ENCODE measurements around the gene PPBP.
"Not testable (repeated sequence)": the region's sequence is repeated elsewhere in the genome, so short reads cannot be mapped to it uniquely, and the experiment has no call there.

PPBP gene

GRCh38 chr4:73984736-73985527 is 3.1 kb downstream of the PPBP start:
- H3K79me2 ChIP-seq (ENCODE audit: insufficient read depth, low read length) = no peaks in the 10 kb centered on the region
- H2AFZ ChIP-seq (ENCODE audit: low read length) = no peak overlapping the region
- H4K20me1 ChIP-seq (ENCODE audit: insufficient read depth, low read length, poor library complexity, severe bottlenecking) = no peaks in the 10 kb centered on the region
- peaks cover 9% of the 10 kb centered on the region for H3K4me1 ChIP-seq (ENCODE audit: insufficient read depth, low read length, poor library complexity, severe bottlenecking)
- no peaks in the 10 kb centered on the region for H3K9me3 ChIP-seq (ENCODE audit: insufficient read depth, low read depth, low read length)
- no peak overlapping the region for H3K4me2 ChIP-seq (ENCODE audit: low read depth, low read length, poor library complexity, severe bottlenecking)
- no peaks in the 10 kb centered on the region for H3K27me3 ChIP-seq (ENCODE audit: insufficient read depth, low read length, poor library complexity, severe bottlenecking)
- no peaks in the 10 kb centered on the region for H3K36me3 ChIP-seq (ENCODE audit: insufficient read depth, low read length)
- no peaks in the 10 kb centered on the region for H3K9me2 ChIP-seq (replicated peaks; ENCODE audit: low read depth, low read length)
- H3F3A ChIP-seq (ENCODE audit: low read depth) = no peaks in the 10 kb centered on the region
- H3K9ac ChIP-seq (ENCODE audit: low read depth, low read length, poor library complexity, severe bottlenecking) = no peak overlapping the region
- H3K4me3 ChIP-seq (ENCODE audit: low read length, poor library complexity, severe bottlenecking) = no peak overlapping the region
- TF ChIP-seq CTCF (conservative IDR thresholded peaks at IDR 0.05; ENCODE audit: low read length) (no peak), EZH2phosphoT487 (IDR thresholded peaks at IDR 0.05; ENCODE audit: borderline replicate concordance) (no peak)

- H3K36me3 ChIP-seq (ENCODE audit: insufficient read depth, low read length); H4K20me1 ChIP-seq (ENCODE audit: insufficient read depth, low read length, poor library complexity, severe bottlenecking); H3K27me3 ChIP-seq (ENCODE audit: insufficient read depth, low read length, poor library complexity, severe bottlenecking); H3K4me2 ChIP-seq (ENCODE audit: low read depth, low read length, poor library complexity, severe bottlenecking); H3K9me3 ChIP-seq (ENCODE audit: insufficient read depth, low read depth, low read length); H3F3A ChIP-seq (ENCODE audit: low read depth); H2AFZ ChIP-seq (ENCODE audit: low read length); H3K9me2 ChIP-seq (replicated peaks; ENCODE audit: low read depth, low read length); H3K9ac ChIP-seq (ENCODE audit: low read depth, low read length, poor library complexity, severe bottlenecking); H3K4me1 ChIP-seq (ENCODE audit: insufficient read depth, low read length, poor library complexity, severe bottlenecking); H3K4me3 ChIP-seq (ENCODE audit: low read length, poor library complexity, severe bottlenecking); H3K79me2 ChIP-seq (ENCODE audit: insufficient read depth, low read length): not testable (repeated sequence)
Observed at GRCh38 chr4:73981175-73981574, 6.8 kb downstream of the PPBP start.

GRCh38 chr4:73979407-73979957 is 8.5 kb downstream of the PPBP start:
- no peaks in the 10 kb centered on the region for H4K20me1 ChIP-seq (ENCODE audit: insufficient read depth, low read length, poor library complexity, severe bottlenecking)
- TF ChIP-seq CTCF (conservative IDR thresholded peaks at IDR 0.05; ENCODE audit: low read length) = no peak
- no peaks in the 10 kb centered on the region for H3K27me3 ChIP-seq (ENCODE audit: insufficient read depth, low read length, poor library complexity, severe bottlenecking)
- H3K4me1 ChIP-seq (ENCODE audit: insufficient read depth, low read length, poor library complexity, severe bottlenecking) = no peaks in the 10 kb centered on the region
- H3K9me2 ChIP-seq (replicated peaks; ENCODE audit: low read depth, low read length) = no peaks in the 10 kb centered on the region
- H3F3A ChIP-seq (ENCODE audit: low read depth) = no peaks in the 10 kb centered on the region
- no peak overlapping the region for H3K4me2 ChIP-seq (ENCODE audit: low read depth, low read length, poor library complexity, severe bottlenecking)
- no peak overlapping the region for H3K9ac ChIP-seq (ENCODE audit: low read depth, low read length, poor library complexity, severe bottlenecking)
- H3K79me2 ChIP-seq (ENCODE audit: insufficient read depth, low read length) = no peaks in the 10 kb centered on the region
- no peaks in the 10 kb centered on the region for H3K9me3 ChIP-seq (ENCODE audit: insufficient read depth, low read depth, low read length)
- no peak overlapping the region for H2AFZ ChIP-seq (ENCODE audit: low read length)
- no peak overlapping the region for H3K4me3 ChIP-seq (ENCODE audit: low read length, poor library complexity, severe bottlenecking)
- H3K36me3 ChIP-seq (ENCODE audit: insufficient read depth, low read length) = no peaks in the 10 kb centered on the region

GRCh38 chr4:73978886-73979285 is 9.1 kb downstream of the PPBP start:
- Histone ChIP-seq H4K20me1 (ENCODE audit: insufficient read depth, low read length, poor library complexity, severe bottlenecking) (no peaks in the 10 kb centered on the region), H3K79me2 (ENCODE audit: insufficient read depth, low read length) (no peaks in the 10 kb centered on the region), H3F3A (ENCODE audit: low read depth) (no peaks in the 10 kb centered on the region), H3K4me2 (ENCODE audit: low read depth, low read length, poor library complexity, severe bottlenecking) (no peak overlapping the region), H3K36me3 (ENCODE audit: insufficient read depth, low read length) (no peaks in the 10 kb centered on the region), H3K4me1 (ENCODE audit: insufficient read depth, low read length, poor library complexity, severe bottlenecking) (no peaks in the 10 kb centered on the region), H3K27me3 (ENCODE audit: insufficient read depth, low read length, poor library complexity, severe bottlenecking) (no peaks in the 10 kb centered on the region), H2AFZ (ENCODE audit: low read length) (no peak overlapping the region), H3K9me3 (ENCODE audit: insufficient read depth, low read depth, low read length) (0 out of 2 replicates have a peak, but pooled peaks cover 3% of the 10 kb centered on the region), H3K9me2 (replicated peaks; ENCODE audit: low read depth, low read length) (no peaks in the 10 kb centered on the region), H3K4me3 (ENCODE audit: low read length, poor library complexity, severe bottlenecking) (no peak overlapping the region), H3K9ac (ENCODE audit: low read depth, low read length, poor library complexity, severe bottlenecking) (no peak overlapping the region)
- no peak for TF ChIP-seq CTCF (conservative IDR thresholded peaks at IDR 0.05; ENCODE audit: low read length)
- TF ChIP-seq EZH2phosphoT487 (IDR thresholded peaks at IDR 0.05; ENCODE audit: borderline replicate concordance) = no peak

Measured in Loucy (cell line).